NCI-H2107 treated with DMSO at 0.1 percent for 48 hours (cell line): ENCODE measurements around the gene STK31.
A peak's percentile ranks its signal among the peaks of the same experiment; 100 is the strongest.
"Not testable (repeated sequence)": the region's sequence is repeated elsewhere in the genome, so short reads cannot be mapped to it uniquely, and the experiment has no call there.

Experiments
- DNase-seq: peaks from one replicate; lab custom pipeline; 2025; ENCODE audit not compliant: unreplicated experiment; lab: John Stamatoyannopoulos, UW

The STK31 gene

DNA sequence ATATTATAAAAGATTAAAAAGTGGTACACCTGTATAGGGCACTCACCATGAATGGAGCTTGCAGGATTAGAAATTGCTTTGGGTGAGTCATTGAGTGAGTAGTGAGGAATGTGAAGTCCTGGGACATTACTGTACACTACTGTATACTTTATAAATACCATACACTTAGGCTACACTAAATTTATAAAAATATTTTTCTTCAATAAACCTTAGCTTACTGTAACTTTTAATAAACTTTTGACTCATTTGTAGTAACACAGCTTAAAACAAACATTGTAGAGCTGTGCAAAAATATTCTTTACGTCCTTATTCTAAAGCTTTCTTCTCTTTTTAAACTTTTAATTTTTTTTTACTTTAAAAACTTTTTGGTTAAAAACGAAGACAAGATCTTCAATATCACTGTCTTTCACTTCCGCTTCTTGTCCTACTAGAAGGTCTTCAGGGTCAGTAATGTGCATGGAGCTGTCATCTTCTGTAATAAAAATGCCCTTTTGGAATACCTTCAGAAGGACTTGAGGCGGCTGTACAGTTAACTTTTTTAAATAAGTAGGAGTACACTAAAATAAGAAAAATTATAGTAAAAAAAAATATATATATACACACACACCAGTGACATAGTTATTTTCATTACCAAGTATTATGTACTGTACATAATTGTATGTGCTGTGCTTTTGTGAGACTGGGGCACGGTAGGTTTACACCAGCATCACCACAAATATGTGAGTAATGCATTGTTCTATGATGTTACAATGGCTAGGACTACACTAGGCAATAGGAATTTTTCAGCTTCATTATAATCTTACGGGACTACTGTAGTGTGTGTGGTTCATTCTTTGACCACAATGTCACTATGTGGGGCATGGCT is 3.5 kb downstream of the STK31 start:
- no peak for DNase-seq

DNA sequence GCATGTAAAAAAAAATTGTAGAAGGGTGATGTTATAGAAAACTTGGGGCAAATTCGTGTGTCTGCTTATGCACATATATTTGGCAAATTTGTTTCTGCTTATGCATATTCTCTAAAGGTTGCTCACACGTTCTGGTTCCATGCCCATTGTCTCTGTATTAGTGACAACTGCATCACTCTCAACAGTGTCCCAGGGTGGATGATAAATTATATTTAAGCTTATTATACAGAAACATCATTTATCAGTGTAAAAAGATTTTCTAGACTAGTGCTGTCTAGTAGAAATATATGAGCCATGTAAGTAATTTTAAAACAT is 4.1 kb downstream of the STK31 start:
- no peak for DNase-seq

DNA sequence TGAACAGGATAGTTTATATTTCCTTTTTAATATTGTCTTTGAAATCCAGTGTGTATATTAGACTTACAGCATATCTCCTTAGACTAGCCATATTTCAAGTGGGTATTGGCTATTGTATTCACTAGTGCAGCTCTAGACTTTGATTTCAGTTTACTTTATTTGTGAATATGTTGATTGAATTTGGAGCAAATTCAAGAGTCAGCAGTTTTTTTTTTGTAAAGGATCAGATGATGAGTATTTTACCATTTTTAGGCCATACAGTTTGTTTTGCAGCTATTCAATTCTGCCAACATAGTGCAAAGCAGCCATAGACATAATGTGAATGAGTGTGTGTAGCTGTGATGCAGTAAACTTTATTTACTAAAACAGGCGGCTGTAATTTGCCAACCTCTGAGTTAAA is 4.6 kb downstream of the STK31 start:
- DNase-seq: no peak

DNA sequence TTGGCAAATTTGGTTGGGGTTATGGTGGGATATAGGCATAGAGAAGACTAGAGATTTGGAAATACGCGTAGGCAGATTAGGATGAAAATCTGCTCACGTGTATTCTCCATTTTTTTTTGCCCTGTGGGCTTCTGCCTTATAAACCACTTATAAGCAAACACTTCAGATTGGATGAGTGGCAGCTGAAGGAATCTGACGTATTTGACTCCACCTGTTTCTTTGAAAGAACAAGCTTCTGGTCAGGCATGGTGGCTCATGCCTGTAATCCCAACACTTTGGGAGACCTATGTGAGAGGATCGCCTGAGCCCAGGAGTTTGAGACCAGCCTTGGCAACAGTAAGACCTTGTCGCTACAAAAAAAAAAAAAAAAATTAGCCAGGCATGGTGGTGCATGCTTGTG is 5.1 kb downstream of the STK31 start:
- DNase-seq: no peak

DNA sequence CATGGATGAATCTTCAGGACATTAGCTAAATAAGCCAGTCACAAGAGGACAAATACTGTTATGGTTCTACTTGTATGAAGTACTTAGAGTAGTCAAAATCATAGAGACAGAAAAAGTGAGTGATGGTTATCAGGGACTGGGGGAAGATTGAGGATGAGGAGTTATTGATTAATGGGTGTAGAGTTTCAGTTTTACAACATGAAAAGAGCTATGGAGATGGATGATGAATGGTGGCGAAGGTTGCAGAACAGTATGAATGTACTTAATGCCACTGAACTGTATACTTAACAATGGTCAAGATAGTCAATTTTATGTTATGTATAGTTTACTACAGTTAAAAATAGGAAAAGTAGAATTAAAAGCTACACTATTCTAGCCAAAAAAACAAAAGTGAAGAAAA is 7.8 kb downstream of the STK31 start:
- no peak for DNase-seq

DNA sequence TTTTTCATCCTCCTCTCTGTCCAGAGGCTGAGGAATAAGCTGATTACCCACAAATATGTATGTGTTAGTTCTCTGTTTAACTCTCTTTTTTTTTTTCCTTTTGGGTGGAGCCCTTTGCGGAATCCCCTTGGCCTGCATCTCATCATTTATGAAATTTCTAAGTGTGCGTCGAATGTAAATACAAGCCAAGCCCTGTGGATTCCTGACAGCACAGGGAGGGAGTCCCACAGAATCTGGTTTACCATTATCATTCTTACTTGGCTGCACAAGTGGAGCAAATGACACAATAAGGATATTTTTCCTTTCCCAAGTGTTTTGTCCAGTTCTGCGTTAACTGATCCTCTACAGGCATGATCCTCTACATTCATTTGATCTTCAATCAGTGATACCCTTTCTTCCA is 11.4 kb downstream of the STK31 start:
- no peak for DNase-seq

DNA sequence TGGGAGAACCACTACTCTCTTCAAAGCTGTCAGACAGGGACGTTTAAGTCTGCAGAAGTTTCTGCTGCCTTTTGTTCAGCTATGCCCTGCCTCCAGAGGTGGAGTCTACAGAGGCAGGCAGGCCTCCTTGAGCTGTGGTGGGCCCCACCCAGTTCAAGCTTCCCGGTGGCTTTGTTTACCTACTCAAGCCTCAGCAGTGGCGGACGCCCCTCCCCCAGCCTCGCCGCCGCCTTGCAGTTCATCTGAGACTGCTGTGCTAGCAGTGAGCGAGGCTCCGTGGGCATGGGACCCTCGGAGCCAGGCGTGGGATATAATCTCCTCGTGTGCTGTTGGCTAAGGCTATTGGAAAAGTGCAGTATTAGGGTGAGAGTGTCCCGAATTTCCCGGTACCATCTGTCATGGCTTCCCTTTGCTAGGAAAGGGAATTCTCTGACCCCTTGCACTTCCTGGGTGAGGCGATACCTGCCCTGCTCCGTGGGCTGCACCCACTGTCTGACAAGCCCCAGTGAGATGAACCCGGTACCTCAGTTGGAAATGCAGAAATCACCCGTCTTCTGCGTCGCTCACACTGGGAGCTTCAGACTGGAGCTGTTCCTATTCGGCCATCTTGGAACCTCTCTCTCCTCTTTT is 12.7 kb downstream of the STK31 start:
- DNase-seq: not testable (repeated sequence)

DNA sequence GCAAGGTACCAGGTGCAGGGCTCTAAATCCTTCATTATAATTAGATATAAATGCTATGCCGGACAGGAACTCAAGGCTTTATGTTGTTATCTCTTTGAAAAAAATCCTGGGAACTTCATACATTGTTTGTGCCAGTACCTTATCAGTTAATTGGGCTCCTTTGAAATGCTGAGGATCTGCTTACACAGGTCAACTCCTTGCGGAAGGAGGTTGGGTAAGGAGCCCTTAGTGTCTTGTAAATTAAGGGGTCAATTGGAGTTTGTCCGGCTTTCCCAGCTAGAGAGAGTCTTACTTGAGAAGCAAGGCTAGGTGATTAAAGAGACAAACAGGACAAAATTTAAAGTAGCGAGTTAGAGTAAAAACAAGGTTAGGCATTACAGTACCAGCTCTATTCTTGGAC is 14.1 kb downstream of the STK31 start:
- not testable (repeated sequence) for DNase-seq

DNA sequence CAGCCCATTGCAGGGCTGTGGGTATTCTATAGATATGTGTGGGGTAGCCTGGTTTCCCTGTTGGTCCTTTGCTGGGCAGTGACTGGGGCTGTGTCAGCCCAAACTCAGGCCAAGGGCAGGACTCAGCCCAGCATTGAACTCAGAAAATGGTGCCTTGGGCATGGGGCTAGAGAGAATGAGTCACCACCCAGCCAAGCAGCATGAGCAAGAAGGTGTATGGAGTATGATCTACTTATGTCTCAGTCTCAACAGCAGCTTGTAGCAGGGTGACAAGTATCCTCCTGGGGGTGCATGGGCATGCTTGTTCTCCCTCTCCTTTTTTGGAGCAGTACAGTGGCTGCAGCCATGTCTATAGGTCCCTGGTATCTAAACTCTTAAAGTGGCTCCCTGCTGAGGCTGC is 32.0 kb downstream of the STK31 start:
- no peak for DNase-seq

DNA sequence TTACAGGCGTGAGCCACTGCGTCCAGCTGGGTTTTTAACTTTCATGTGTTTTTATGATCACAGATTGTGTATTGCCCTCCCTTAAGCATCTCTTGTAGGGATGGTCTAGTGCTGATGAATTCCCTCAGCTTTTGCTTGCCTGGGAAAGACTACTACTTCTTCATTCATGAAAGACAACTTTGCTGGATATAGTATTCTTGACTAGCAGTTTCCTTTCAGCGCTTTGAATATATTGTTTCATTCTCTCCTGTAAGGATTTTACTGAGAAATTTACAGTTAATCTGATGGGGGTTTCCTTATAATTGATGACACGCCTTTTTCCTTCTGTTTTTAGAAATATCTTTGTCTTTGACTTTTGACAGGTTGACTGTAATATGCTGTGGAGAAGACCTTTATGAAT is 33.2 kb downstream of the STK31 start:
- DNase-seq: no peak

DNA sequence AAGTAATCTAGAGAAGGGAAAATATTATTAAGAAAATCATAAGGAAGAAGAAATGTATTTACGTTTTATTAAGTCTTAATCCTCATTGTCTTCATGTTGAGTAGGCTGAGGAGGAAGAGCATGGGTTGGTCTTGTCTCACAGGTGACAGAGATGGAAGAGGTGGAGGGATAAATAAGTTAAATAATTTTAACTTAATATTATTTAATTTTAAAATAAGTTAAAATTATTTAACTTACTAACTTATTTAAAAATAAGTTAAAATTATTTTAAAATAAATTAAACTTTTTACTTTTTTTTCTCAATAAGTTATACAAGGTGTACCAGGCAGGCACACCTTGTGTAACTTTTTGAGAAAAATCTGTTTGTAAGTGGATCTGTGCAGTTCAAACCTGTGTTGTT is 36.6 kb downstream of the STK31 start:
- DNase-seq: no peak

DNA sequence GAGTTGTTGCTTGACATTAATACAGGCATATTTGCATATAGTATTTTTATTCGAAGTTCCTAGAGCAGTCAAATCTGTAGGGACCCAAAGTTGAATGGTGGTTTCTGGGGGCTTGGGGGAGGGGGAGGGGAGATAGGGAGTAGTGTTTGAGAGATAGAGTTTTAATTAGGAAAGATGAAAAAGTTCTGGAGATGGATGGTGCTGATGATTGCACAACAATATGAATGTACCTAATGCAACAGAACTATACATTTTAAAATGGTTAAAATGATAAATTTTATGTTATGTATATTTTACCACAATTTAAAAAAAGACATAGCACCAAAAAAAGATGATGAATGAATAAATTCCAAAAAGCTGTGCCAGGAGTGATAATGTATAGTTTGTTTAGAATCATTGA is 41.8 kb downstream of the STK31 start:
- no peak for DNase-seq

DNA sequence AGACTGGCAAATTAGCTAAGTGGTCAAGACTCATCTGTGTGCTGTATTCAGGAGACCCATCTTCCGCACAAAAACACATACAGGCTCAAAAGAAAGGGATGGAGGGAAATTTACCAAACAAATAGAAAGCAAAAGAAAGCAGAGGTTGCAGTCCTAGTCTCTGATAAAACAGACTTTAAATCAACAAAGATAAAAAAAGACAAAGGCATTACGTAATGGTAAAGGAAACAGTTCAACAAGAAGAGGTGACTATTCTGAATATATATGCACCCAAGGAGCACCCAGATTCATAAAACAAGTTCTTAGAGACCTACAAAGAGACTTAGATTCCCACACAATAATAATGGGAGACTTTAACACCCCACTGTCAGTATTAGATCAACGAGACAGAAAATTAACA is 48.8 kb downstream of the STK31 start:
- not testable (repeated sequence) for DNase-seq

DNA sequence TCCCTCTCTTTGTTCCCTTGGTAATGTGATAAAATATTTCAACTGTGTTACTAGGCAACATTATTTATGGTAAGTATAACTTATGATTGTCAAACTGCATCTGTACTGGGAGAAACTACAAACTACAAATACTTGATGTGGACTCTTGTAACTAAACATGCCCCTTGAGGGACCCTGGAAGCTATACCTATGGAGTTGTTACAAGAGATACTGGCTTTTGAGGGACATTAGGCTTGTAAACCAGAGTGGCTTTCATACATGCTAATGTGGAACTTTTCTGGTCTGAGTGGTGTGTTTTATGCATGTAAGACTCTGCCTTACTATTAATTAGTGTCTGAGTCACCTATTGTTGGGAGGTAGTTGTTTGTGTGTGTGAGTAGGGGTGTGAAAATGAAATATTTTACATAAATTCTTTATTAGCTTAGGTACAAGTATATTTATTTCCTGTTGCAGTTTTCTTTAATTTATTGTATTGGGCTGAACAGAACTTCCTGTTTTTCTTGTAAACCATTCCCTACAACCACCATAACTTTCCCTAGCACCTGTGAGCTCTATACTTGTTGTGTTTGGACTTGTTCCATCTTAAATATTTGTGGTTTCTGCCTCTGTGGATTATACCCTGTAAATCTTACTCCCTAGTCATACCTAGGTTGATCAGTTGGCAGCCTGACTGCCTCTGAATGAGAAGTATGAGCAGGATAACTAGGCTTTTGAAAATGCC is 49.8 kb downstream of the STK31 start:
- DNase-seq: peak; percentile 40

DNA sequence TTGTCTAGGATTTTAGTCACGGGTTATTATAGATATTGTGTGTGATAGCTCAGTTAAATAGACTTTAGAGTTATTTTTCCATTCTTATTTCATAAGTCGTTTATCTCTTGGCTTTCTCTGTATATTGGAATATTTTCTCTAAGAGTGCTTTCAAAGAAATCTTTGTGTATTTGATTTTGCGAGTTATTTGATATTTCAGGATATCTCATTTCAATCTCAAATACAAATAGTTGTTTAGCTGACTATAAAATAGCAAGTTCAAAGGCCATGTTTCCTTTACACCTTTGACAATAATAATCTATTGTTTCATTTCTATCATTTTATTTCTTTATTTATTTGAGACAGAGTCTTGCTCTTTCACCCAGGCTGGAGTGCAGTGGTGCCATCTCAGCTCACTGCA is 55.9 kb downstream of the STK31 start:
- no peak for DNase-seq

DNA sequence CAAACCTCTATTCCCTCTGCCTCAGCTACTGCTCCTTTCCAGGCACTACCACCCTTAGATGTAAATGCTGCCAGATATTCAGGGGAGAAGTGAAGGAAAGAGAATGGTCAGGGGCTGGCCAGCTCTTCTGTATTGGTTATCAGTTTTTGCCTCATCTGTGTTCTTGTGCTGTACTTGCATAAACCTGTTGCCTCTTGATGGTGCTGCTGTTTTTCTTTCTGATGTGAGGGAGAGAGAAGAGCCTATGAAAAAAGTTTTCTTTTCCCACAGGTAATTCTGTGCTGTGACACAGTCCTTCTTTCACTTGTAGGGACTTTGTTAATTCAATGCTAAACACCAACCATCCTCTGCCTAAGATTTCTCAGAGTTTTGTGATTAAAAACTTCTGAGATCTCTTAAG is 57.5 kb downstream of the STK31 start:
- DNase-seq: no peak

DNA sequence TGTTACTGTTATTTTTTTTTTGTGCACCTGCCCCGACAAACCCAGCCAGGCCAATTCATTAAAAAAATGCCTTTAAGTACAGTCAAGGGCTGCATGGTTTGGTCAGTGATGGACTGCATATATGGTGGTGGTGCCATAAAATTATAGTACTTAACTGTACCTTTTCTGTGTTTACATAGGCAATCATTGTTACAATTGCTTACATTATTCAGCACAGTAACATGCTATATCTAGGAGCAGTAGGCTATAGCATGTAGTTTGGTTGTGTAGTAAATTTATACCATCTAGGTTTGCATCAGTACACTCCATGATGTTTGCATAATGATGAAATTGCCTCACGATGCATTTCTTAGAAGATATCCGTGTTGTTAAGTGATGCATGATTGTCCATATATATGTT is 58.0 kb downstream of the STK31 start:
- DNase-seq: no peak

DNA sequence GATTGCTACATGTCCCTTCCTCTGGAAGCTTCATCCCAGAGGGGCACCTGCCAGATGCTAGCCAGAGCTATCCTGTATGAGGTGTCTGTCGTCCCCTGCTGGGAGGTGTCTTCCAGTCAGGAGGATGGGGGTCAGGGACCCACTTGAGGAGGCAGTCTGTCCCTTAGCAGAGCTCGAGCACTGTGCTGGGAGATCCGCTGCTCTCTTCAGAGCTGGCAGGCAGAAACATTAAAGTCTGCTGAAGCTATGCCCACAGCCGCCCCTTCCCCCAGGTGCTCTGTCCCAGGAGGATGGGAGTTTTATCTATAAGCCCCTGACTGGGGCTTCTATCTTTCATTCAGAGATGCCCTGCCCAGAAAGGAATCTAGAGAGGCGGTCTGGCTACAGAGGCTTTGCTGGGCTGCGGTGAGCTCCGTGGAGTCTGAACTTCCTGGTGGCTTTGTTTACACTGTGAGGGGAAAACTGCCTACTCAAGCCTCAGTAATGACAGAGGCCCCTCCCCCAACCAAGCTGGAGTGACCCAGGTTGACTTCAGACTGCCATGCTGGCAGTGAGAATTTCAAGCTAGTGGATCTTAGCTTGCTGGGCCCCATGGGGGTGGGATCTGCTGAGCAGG is 69.3 kb downstream of the STK31 start:
- DNase-seq: not testable (repeated sequence)

DNA sequence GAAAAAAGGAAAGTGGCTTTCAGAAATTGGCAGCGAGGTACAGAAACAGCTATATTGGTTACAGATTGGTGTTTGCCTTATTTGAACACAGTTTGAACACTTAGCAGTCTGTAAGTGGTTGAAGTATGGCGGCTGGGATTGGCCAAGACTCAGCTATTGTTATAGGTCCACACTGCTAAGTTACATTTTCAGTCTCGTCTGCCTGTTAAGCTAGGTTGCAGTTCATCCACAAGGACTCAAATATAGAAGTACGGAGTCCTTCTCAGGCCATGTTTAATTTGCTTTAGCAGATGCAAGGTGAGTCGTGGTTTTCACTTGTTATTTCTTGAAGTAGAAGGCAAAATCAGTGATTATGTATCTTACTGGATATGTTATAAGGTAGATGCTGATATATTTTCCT is 73.1 kb downstream of the STK31 start:
- DNase-seq: no peak

DNA sequence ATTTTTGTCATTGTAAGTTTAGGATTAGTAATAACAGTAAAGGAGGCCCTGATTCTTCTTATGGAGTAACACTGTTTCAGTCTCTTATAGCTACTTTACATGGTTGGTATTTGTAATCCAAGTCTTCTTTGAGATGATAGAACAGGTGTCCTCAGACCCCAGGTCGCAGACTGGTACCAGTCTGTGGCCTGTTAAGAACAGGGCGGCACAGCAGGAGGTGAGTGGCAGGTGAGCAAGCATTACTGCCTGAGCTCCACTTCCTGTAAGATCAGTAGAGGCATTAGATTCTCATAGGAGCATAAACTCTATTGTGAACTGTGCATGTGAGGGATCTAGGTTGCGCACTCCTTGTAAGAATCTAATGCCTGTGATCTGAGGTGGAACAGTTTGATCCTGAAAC is 77.3 kb downstream of the STK31 start:
- peak; percentile 10 for DNase-seq

DNA sequence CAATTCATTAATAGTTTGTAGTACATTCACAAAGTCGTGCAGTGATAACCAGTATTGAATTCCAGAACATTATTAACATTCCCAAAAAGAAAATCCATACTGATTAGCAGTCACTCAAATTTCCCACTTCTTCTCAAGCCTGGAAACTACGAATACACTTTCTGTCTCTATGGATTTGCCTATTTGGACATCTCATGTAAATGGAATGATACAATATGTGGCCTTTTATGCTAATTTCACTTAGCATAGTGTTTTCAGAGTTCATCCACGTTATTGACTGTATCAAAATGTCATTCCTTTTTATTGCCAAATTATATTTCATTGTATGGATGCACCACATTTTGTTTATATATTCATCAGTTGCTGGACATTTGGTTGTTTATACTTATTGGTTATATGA is 78.8 kb downstream of the STK31 start:
- DNase-seq: no peak

DNA sequence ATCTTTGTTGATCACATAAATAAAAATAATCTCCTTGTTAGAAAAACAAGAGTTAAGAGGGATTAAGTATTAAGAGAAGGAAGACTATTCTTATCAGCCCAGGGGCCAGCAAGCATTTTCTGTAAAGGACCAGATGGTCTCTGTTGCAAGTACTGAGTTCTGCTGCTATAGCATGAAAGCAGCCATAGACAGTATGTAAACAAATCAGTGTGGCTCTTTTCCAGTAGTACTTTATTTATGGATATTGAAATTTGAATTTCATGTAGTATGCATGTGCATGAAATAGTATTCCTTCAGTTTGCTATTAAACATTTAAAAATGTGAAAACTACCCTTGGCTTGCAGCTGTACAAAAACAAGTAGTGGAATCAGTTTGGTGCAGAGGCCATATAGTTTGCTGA is 81.7 kb downstream of the STK31 start:
- DNase-seq: no peak
